Ammon's horn (tissue), 1 donor: Measurements from ENCODE around the gene TNP1.

Experiments used
- DNase-seq: peaks from one replicate; pipeline ENCODE4 v3.0.0-alpha.2; 2016; ENCODE audit warnings: low spot score

TNP1 gene

GRCh38 chr2:216873573-216873972, 13.7 kb upstream of the TNP1 start:
- peak; percentile 48 for DNase-seq

- no peak for DNase-seq
Measured at GRCh38 chr2:216872624-216873023, 12.8 kb upstream of the TNP1 start.

GRCh38 chr2:216872040-216872439, 12.2 kb upstream of the TNP1 start:
- DNase-seq, result no peak

GRCh38 chr2:216871333-216871934, 11.6 kb upstream of the TNP1 start:
- no peak for DNase-seq

GRCh38 chr2:216870508-216871332, 10.9 kb upstream of the TNP1 start:
- DNase-seq, result no peak

GRCh38 chr2:216866515-216867095, 6.7 kb upstream of the TNP1 start:
- no peak for DNase-seq

- no peak for DNase-seq
Measured at GRCh38 chr2:216865658-216866057, 5.8 kb upstream of the TNP1 start.

- no peak for DNase-seq
Measured at GRCh38 chr2:216863946-216864345, 4.1 kb upstream of the TNP1 start.

- DNase-seq, result no peak
Measured at GRCh38 chr2:216862628-216863398, 2.9 kb upstream of the TNP1 start.

- DNase-seq, result no peak
Measured at GRCh38 chr2:216860426-216861137, 718 bp upstream of the TNP1 start.

- no peak for DNase-seq
Measured at GRCh38 chr2:216858312-216858711, 1.6 kb downstream of the TNP1 start.

GRCh38 chr2:216857131-216857550, 2.7 kb downstream of the TNP1 start:
- no peak for DNase-seq

GRCh38 chr2:216856406-216857065, 3.3 kb downstream of the TNP1 start:
- DNase-seq, result no peak

GRCh38 chr2:216855605-216856004, 4.3 kb downstream of the TNP1 start:
- no peak for DNase-seq

- DNase-seq, result no peak
Measured at GRCh38 chr2:216855079-216855478, 4.8 kb downstream of the TNP1 start.

GRCh38 chr2:216851486-216852090, 8.3 kb downstream of the TNP1 start:
- no peak for DNase-seq

GRCh38 chr2:216850665-216851322, 9.1 kb downstream of the TNP1 start:
- DNase-seq, result peak; percentile 16

GRCh38 chr2:216849987-216850386, 9.9 kb downstream of the TNP1 start:
- DNase-seq, result peak; percentile 83

- DNase-seq, result no peak
Measured at GRCh38 chr2:216845426-216845825, 14.4 kb downstream of the TNP1 start.

GRCh38 chr2:216842636-216843035, 17.2 kb downstream of the TNP1 start:
- no peak for DNase-seq
